Tibial nerve (tissue), 4 donors: ENCODE data around the gene EPB41.

ENCODE experiments used
- EP300 ChIP-seq, 2 donors: sonication (generic); formaldehyde crosslinking; IDR thresholded peaks; one replicate each; pipeline ENCODE4 v1.6.1; 2017; ENCODE audit warnings: antibody characterized with exemption in 2 of 2, mild to moderate bottlenecking in 1 of 2
- TF ChIP-seq, protein P1 (sequence below), 5 experiments: fragments of 200-600 bp in 3 of 5; fragments of 450-650 bp in 2 of 5; sonication (generic) in 3 of 5; IDR thresholded peaks; one replicate each; pipeline ENCODE4 v1.5.1; 2016 to 2019; ENCODE audit warnings: antibody characterized with exemption in 5 of 5, mild to moderate bottlenecking in 3 of 5, moderate library complexity in 2 of 5

GRCh38 chr1:29082519-29082918, 168.2 kb downstream of the EPB41 start:
- TF ChIP-seq, protein P1, sequence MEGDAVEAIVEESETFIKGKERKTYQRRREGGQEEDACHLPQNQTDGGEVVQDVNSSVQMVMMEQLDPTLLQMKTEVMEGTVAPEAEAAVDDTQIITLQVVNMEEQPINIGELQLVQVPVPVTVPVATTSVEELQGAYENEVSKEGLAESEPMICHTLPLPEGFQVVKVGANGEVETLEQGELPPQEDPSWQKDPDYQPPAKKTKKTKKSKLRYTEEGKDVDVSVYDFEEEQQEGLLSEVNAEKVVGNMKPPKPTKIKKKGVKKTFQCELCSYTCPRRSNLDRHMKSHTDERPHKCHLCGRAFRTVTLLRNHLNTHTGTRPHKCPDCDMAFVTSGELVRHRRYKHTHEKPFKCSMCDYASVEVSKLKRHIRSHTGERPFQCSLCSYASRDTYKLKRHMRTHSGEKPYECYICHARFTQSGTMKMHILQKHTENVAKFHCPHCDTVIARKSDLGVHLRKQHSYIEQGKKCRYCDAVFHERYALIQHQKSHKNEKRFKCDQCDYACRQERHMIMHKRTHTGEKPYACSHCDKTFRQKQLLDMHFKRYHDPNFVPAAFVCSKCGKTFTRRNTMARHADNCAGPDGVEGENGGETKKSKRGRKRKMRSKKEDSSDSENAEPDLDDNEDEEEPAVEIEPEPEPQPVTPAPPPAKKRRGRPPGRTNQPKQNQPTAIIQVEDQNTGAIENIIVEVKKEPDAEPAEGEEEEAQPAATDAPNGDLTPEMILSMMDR (IDR thresholded peaks at IDR 0.05) = no peak
- TF ChIP-seq EP300 (IDR thresholded peaks at IDR 0.05) = no peak
